ENCODE data around the gene MED22. TPM values are rescaled to one million over a fixed set of nuclear protein-coding genes. Genes with fewer than 3 reads are reported as not detected.

MED22 gene
- total and polyA plus RNA-seq, 2 donors from 2014 or later = 24.6 to 32.7 TPM

DNA sequence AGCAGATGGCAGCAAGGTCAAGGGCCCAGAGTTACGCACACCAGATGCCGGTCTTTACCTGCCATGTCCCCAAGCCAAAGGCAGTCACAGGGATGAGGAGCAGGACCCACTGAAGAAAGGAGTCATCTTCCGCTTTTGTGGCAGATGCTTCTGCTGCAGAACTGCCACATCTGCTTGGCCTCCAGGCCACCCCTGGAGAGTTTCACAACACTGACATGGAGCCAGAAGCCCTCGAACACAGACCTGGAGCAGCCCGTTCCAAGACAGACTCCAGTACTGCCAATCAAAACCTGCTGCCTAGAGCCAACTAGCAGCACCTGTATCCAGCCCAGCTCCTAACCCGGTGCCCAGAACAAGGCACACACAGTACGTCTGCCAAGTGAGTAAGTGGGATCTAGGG is 6.8 kb upstream of the MED22 start:
- H3K36me3 ChIP-seq (ENCODE audit: control insufficient read depth in 2 of 3, insufficient read depth in 3 of 3, low read length in 3 of 3) = peaks cover 8 to 30% (median 19%) of the 10 kb centered on the region in 3 donors
- H3K9me3 ChIP-seq (ENCODE audit: control insufficient read depth in 2 of 3, insufficient read depth in 1 of 3, low read length in 3 of 3) = no peaks in the 10 kb centered on the region
- peak in 1 of 5 donors; percentile 45 for DNase-seq

DNA sequence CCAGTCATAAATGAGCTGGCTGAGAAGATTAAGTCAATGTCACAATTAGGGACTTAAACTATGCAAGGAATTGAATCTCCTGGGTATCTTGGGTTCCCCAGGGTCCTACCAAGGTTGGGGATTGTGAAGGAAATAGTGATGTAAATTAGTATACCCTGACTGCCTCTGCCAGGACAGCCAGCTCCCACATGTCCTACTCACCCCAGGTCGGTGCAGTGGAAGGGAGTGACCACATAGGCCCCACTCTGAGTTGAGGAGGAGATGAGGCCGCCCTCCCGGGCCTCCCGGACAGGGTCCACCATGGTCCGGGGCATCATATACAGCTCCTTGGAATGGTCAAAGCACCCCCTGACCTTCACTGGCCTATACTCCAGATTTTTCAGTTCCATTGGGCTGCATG is 5.6 kb upstream of the MED22 start:
- H3K27me3 ChIP-seq (ENCODE audit: control insufficient read depth, insufficient read depth, low read length) = no peaks in the 10 kb centered on the region
- peaks cover 10 to 35% (median 25%) of the 10 kb centered on the region in 3 donors for H3K36me3 ChIP-seq (ENCODE audit: control insufficient read depth in 2 of 3, insufficient read depth in 3 of 3, low read length in 3 of 3)
- intact Hi-C loops (cut with DNase I) = no loop called here
- FAIRE-seq (no peak), DNase-seq (peak in 1 of 5 donors; percentile 33)
- no peak overlapping the region for H3K9ac ChIP-seq (ENCODE audit: low read length in 3 of 3)
- no peaks in the 10 kb centered on the region for H3K9me3 ChIP-seq (ENCODE audit: control insufficient read depth in 2 of 3, insufficient read depth in 1 of 3, low read length in 3 of 3)
- TF ChIP-seq, protein P1, sequence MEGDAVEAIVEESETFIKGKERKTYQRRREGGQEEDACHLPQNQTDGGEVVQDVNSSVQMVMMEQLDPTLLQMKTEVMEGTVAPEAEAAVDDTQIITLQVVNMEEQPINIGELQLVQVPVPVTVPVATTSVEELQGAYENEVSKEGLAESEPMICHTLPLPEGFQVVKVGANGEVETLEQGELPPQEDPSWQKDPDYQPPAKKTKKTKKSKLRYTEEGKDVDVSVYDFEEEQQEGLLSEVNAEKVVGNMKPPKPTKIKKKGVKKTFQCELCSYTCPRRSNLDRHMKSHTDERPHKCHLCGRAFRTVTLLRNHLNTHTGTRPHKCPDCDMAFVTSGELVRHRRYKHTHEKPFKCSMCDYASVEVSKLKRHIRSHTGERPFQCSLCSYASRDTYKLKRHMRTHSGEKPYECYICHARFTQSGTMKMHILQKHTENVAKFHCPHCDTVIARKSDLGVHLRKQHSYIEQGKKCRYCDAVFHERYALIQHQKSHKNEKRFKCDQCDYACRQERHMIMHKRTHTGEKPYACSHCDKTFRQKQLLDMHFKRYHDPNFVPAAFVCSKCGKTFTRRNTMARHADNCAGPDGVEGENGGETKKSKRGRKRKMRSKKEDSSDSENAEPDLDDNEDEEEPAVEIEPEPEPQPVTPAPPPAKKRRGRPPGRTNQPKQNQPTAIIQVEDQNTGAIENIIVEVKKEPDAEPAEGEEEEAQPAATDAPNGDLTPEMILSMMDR (IDR thresholded peaks at IDR 0.05; ENCODE audit: borderline replicate concordance, extremely low read depth, insufficient read depth) = no peak
- no peak overlapping the region for H3K4me3 ChIP-seq (ENCODE audit: low read length in 3 of 3)
- H3K4me1 ChIP-seq (ENCODE audit: control insufficient read depth in 2 of 3, insufficient read depth in 2 of 3, low read depth in 1 of 3, low read length in 3 of 3) = peaks cover 4 to 31% (median 4%) of the 10 kb centered on the region in 3 donors
- no peak overlapping the region for H3K27ac ChIP-seq (ENCODE audit: low read depth in 2 of 2, low read length in 2 of 2)

More for the DNA sequence above, 6.8 kb upstream of the MED22 start:
- FAIRE-seq = no peak
- Histone ChIP-seq H3K4me3 (ENCODE audit: low read length in 3 of 3) (no peak overlapping the region), H3K27me3 (ENCODE audit: control insufficient read depth, insufficient read depth, low read length) (no peaks in the 10 kb centered on the region), H3K9ac (ENCODE audit: low read length in 3 of 3) (no peak overlapping the region), H3K27ac (ENCODE audit: low read depth in 2 of 2, low read length in 2 of 2) (no peak overlapping the region), H3K4me1 (ENCODE audit: control insufficient read depth in 2 of 3, insufficient read depth in 2 of 3, low read depth in 1 of 3, low read length in 3 of 3) (peaks cover 0 to 25% (median 4%) of the 10 kb centered on the region in 3 donors)
- intact Hi-C loops (cut with DNase I) = no loop called here
- TF ChIP-seq, protein P1 (IDR thresholded peaks at IDR 0.05; ENCODE audit: borderline replicate concordance, extremely low read depth, insufficient read depth) = no peak

DNA sequence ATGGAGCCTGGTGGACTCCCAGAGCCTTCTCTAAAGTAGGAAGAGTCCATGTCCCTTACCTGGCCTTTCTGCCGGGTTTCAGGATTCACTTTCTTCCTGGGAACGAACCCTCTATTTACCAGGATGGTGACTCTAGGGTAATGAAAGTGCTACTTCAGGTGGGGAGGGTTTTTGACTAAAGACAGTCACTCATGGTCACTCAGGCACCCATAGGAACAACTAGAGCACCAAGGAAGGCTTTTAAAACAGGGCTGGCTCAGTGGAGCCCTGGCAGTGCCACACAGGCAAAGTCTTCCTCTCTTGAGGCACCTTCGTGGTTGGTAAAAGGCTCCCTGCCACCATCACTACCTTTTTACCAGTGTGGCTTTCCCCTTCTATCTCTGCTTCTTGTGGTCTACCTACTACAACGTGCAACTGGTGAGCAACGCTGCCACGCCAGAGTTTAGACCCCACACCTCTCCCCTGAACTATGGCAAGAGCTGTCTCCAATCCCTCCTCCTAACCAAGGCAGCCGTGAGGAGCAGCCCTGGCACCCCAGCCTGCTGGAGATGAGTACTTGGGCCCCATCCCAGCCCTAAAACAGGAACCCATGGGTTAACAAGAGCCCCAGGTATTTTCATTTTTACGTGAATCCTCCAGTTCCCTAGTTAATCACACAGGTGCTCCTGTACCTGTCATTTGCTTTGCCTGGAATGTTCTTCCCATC is 4.9 kb upstream of the MED22 start:
- FAIRE-seq = no peak
- intact Hi-C loops (cut with DNase I) = no loop called here
- Histone ChIP-seq H3K27ac (ENCODE audit: low read depth in 2 of 2, low read length in 2 of 2) (no peak overlapping the region), H3K9me3 (ENCODE audit: control insufficient read depth in 2 of 3, insufficient read depth in 1 of 3, low read length in 3 of 3) (no peaks in the 10 kb centered on the region), H3K4me3 (ENCODE audit: low read length in 3 of 3) (no peak overlapping the region), H3K9ac (ENCODE audit: low read length in 3 of 3) (no peak overlapping the region), H3K4me1 (ENCODE audit: control insufficient read depth in 2 of 3, insufficient read depth in 2 of 3, low read depth in 1 of 3, low read length in 3 of 3) (peaks cover 4 to 27% (median 4%) of the 10 kb centered on the region in 3 donors), H3K36me3 (ENCODE audit: control insufficient read depth in 2 of 3, insufficient read depth in 3 of 3, low read length in 3 of 3) (peaks cover 10 to 35% (median 25%) of the 10 kb centered on the region in 3 donors), H3K27me3 (ENCODE audit: control insufficient read depth, insufficient read depth, low read length) (no peaks in the 10 kb centered on the region)
- peak in 1 of 5 donors; percentile 52 for DNase-seq
- TF ChIP-seq, protein P1 (IDR thresholded peaks at IDR 0.05; ENCODE audit: borderline replicate concordance, extremely low read depth, insufficient read depth) = no peak

Data from kidney (tissue), 14 donors.